Myocyte (in vitro differentiated cells): ENCODE results near the gene ANXA5. TPM values are rescaled to one million over a fixed set of nuclear protein-coding genes. Genes with fewer than 3 reads are reported as not detected.

Experiments
- DNase-seq: peaks from one replicate; pipeline ENCODE4 v3.0.0-alpha.2; 2012; ENCODE audit warnings: low read depth
- total RNA-seq: library from RNA; depleted of rRNA; stranded (reverse); fragments of >200 nt; gene quantifications from 2 replicates; pipeline ENCODE4 v1.2.3, GENCODE V29; 2014

The ANXA5 gene
- total RNA-seq, 1 donor from 2014 or later, result 546 TPM

- DNase-seq, result no peak
Observed at GRCh38 chr4:121642876-121643585, 53.7 kb downstream of the ANXA5 start.

GRCh38 chr4:121642292-121642691, 54.5 kb downstream of the ANXA5 start:
- DNase-seq, result no peak

- DNase-seq, result no peak
Observed at GRCh38 chr4:121633653-121634052, 63.1 kb downstream of the ANXA5 start.

- DNase-seq, result no peak
Observed at GRCh38 chr4:121632636-121633035, 64.1 kb downstream of the ANXA5 start.

Other genes starting within 250 kb of the ANXA5 start
- 0.36 and 0.99 TPM in 2 replicates for gene SMIM43, start 68.2 kb upstream of the ANXA5 start, total RNA-seq
- 29.7 and 33.8 TPM in 2 replicates for gene EXOSC9, start 104.3 kb upstream of the ANXA5 start, total RNA-seq
- gene CCNA2, start 126.9 kb upstream of the ANXA5 start, total RNA-seq, result 1.3 and 1.8 TPM in 2 replicates
- 18.5 and 19.8 TPM in 2 replicates for gene BBS7, start 173.5 kb upstream of the ANXA5 start, total RNA-seq